Gastrocnemius medialis (tissue), 4 donors: ENCODE results near the gene ZNF135.

ENCODE experiments used
- POLR2A ChIP-seq, 2 donors: fragments of 450-650 bp; IDR thresholded peaks; one replicate each; pipeline ENCODE4 v1.6.1; 2017; ENCODE audit warnings: antibody characterized with exemption in 2 of 2, mild to moderate bottlenecking in 2 of 2, moderate library complexity in 2 of 2
- TF ChIP-seq, protein P1 (sequence below), 5 experiments: fragments of 450-650 bp in 3 of 5; fragments of 200-600 bp in 2 of 5; sonication (generic) in 2 of 5; IDR thresholded peaks in 4 of 5; conservative IDR thresholded peaks in 1 of 5; 1 replicate in 4 of 5; 2 replicates in 1 of 5; pipeline ENCODE4 v1.5.1; 2016 to 2019; ENCODE audit warnings: antibody characterized with exemption in 5 of 5, mild to moderate bottlenecking in 3 of 5, moderate library complexity in 3 of 5

DNA sequence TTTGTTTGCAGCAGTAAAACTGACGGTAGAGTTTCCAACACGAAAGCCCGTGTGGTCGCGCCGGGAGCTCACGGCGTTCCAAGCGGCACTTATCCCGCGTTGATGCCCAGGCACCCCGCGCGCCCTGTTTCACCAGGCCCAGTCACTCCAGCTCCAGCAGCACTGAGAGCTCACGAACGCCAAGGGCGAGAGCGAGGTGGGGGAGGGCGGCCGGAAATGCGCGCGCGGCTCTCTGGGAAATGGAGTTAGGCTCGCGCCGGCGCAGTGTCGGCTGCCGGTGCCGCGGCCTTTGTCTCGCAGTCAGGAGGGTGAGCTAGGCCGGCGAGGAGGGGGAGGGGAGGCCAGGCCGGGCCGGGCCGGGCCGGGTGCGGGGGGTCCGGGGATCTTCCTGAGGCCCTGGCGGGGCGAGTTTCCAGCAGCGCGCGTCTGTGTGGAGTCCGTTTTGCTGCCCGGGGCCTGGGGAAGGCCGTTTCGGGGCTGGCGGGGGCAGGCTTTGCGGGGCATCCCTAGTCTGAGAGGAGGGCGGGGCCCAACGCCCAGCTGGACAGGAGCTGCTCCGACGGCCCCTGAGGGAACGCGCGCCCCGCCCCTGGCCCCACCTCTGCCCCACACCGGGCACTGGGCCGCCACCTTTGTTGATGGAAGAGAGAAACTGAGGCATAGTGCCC, at the start of gene ZNF135:
- TF ChIP-seq POLR2A (IDR thresholded peaks at IDR 0.05), result no peak
- TF ChIP-seq, protein P1, sequence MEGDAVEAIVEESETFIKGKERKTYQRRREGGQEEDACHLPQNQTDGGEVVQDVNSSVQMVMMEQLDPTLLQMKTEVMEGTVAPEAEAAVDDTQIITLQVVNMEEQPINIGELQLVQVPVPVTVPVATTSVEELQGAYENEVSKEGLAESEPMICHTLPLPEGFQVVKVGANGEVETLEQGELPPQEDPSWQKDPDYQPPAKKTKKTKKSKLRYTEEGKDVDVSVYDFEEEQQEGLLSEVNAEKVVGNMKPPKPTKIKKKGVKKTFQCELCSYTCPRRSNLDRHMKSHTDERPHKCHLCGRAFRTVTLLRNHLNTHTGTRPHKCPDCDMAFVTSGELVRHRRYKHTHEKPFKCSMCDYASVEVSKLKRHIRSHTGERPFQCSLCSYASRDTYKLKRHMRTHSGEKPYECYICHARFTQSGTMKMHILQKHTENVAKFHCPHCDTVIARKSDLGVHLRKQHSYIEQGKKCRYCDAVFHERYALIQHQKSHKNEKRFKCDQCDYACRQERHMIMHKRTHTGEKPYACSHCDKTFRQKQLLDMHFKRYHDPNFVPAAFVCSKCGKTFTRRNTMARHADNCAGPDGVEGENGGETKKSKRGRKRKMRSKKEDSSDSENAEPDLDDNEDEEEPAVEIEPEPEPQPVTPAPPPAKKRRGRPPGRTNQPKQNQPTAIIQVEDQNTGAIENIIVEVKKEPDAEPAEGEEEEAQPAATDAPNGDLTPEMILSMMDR (IDR thresholded peaks at IDR 0.05 in 4 of 5, conservative IDR thresholded peaks at IDR 0.05 in 1 of 5), result no peak
